ENCODE data around the gene DSCAM.

Gene DSCAM

GRCh38 chr21:40210251-40210650, 636.7 kb downstream of the DSCAM start:
- TF ChIP-seq CTCF (conservative IDR thresholded peaks at IDR 0.05), result no peak

GRCh38 chr21:40208948-40209345, 638.0 kb downstream of the DSCAM start:
- no peak for TF ChIP-seq CTCF (conservative IDR thresholded peaks at IDR 0.05)
- H3K27ac ChIP-seq, result no peak overlapping the region

More at GRCh38 chr21:40210251-40210650, 636.7 kb downstream of the DSCAM start:
- no peak overlapping the region for H3K27ac ChIP-seq

- no peak for TF ChIP-seq CTCF (conservative IDR thresholded peaks at IDR 0.05)
Observed at GRCh38 chr21:40208206-40208947, 638.6 kb downstream of the DSCAM start.

GRCh38 chr21:40200946-40201345, 646.0 kb downstream of the DSCAM start:
- no peak for TF ChIP-seq CTCF (conservative IDR thresholded peaks at IDR 0.05)
- no peak overlapping the region for H3K27ac ChIP-seq

More at GRCh38 chr21:40208206-40208947, 638.6 kb downstream of the DSCAM start:
- H3K27ac ChIP-seq, result no peak overlapping the region

- no peak for TF ChIP-seq CTCF (conservative IDR thresholded peaks at IDR 0.05)
- H3K27ac ChIP-seq, result no peak overlapping the region
Observed at GRCh38 chr21:40200126-40200525, 646.8 kb downstream of the DSCAM start.

- TF ChIP-seq CTCF (conservative IDR thresholded peaks at IDR 0.05), result no peak
- H3K27ac ChIP-seq, result no peak overlapping the region
Observed at GRCh38 chr21:40194185-40194980, 652.6 kb downstream of the DSCAM start.

GRCh38 chr21:40191616-40192015, 655.3 kb downstream of the DSCAM start:
- H3K27ac ChIP-seq, result no peak overlapping the region

More at GRCh38 chr21:40191616-40192015, 655.3 kb downstream of the DSCAM start:
- no peak for TF ChIP-seq CTCF (conservative IDR thresholded peaks at IDR 0.05)

All from VCaP (cell line).